Measurements from ENCODE around the gene SLC27A5.

The SLC27A5 gene

DNA sequence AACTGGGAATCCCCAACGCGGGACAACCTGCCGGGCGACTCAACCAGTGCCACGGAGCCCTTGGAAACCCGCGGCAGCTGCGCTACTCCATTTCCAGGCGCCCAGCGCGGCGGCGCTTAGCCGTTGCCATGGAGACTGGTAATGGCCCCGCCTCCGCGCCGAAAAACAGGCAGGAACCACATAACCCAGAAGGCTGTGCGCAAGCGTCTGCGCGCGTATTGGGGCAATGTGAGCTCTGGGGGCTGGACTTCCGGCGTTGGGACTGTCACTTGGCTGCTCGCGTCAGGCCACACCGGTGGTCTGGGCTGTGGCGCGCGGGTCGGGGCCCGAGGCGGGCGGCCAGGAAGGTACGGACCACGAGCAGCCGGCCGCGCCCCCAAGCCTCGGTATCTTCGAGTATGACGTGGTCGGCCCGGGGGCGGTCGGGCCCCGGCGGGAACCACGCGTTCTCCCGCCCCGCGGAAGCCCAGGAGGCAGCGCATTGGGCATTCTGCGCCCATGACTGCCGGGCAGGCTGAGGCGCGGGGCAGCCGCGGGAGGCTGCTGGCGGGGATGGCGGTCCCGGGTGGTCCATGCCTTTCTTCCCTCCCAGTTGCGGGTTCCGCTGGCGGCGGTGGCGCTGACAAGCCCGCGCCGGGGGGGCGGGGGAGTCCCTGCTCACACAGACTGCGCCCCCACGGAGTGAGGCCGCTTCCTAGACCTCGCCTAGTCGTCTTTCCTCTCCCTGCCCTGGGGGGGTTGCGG lies 60.3 kb downstream of the SLC27A5 start, which contains the start of gene ZNF324B (continued):
- peak; percentile 71; the same call in 1 of the 2 replicates for TF ChIP-seq KLF8 (tag by site-specific recombination; IDR thresholded peaks at IDR 0.05)
- TF ChIP-seq GLIS2 (tag by site-specific recombination; IDR thresholded peaks at IDR 0.05), result peak; percentile 96
- TF ChIP-seq ZNF341 (tag by site-specific recombination; IDR thresholded peaks at IDR 0.05; ENCODE audit: low read depth), result no peak
- TF ChIP-seq, protein P1, sequence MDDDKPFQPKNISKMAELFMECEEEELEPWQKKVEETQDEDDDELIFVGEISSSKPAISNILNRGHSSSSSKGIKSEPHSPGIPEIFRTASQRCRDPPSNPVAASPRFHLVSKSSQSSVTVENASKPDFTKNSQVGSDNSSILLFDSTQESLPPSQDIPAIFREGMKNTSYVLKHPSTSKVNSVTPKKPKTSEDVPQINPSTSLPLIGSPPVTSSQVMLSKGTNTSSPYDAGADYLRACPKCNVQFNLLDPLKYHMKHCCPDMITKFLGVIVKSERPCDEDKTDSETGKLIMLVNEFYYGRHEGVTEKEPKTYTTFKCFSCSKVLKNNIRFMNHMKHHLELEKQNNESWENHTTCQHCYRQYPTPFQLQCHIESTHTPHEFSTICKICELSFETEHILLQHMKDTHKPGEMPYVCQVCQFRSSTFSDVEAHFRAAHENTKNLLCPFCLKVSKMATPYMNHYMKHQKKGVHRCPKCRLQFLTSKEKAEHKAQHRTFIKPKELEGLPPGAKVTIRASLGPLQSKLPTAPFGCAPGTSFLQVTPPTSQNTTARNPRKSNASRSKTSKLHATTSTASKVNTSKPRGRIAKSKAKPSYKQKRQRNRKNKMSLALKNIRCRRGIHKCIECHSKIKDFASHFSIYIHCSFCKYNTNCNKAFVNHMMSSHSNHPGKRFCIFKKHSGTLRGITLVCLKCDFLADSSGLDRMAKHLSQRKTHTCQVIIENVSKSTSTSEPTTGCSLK (tag by site-specific recombination; IDR thresholded peaks at IDR 0.05), result no peak
- TF ChIP-seq ZNF529 (tag by site-specific recombination; IDR thresholded peaks at IDR 0.05; ENCODE audit: insufficient replicate concordance), result no peak
- TF ChIP-seq ZNF777 (tag by site-specific recombination; IDR thresholded peaks at IDR 0.05; ENCODE audit: borderline replicate concordance), result peak; percentile 21; the same call in 1 of the 2 replicates
- TF ChIP-seq, protein P2, sequence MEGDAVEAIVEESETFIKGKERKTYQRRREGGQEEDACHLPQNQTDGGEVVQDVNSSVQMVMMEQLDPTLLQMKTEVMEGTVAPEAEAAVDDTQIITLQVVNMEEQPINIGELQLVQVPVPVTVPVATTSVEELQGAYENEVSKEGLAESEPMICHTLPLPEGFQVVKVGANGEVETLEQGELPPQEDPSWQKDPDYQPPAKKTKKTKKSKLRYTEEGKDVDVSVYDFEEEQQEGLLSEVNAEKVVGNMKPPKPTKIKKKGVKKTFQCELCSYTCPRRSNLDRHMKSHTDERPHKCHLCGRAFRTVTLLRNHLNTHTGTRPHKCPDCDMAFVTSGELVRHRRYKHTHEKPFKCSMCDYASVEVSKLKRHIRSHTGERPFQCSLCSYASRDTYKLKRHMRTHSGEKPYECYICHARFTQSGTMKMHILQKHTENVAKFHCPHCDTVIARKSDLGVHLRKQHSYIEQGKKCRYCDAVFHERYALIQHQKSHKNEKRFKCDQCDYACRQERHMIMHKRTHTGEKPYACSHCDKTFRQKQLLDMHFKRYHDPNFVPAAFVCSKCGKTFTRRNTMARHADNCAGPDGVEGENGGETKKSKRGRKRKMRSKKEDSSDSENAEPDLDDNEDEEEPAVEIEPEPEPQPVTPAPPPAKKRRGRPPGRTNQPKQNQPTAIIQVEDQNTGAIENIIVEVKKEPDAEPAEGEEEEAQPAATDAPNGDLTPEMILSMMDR (tag by site-specific recombination; IDR thresholded peaks at IDR 0.05), result peak; percentile 67
- TF ChIP-seq ZNF391 (tag by site-specific recombination; IDR thresholded peaks at IDR 0.05; ENCODE audit: borderline replicate concordance, low read depth), result no peak
- no peak for TF ChIP-seq ZNF48 (tag by site-specific recombination; IDR thresholded peaks at IDR 0.05)
- TF ChIP-seq ZSCAN30 (tag by site-specific recombination; IDR thresholded peaks at IDR 0.05), result peak; percentile 52; the same call in 1 of the 2 replicates
- TF ChIP-seq SCRT1 (tag by site-specific recombination; IDR thresholded peaks at IDR 0.05; ENCODE audit: borderline replicate concordance), result no peak
- peak; percentile 53 for TF ChIP-seq SCRT2 (tag by site-specific recombination; IDR thresholded peaks at IDR 0.05)
- no peak for TF ChIP-seq ZNF600 (tag by site-specific recombination; IDR thresholded peaks at IDR 0.05)
- TF ChIP-seq, protein P3, sequence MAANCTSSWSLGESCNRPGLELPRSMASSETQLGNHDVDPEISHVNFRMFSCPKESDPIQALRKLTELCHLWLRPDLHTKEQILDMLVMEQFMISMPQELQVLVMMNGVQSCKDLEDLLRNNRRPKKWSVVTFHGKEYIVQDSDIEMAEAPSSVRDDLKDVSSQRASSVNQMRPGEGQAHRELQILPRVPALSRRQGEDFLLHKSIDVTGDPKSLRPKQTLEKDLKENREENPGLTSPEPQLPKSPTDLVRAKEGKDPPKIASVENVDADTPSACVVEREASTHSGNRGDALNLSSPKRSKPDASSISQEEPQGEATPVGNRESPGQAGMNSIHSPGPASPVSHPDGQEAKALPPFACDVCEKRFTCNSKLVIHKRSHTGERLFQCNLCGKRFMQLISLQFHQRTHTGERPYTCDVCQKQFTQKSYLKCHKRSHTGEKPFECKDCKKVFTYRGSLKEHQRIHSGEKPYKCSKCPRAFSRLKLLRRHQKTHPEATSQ (tag by site-specific recombination; IDR thresholded peaks at IDR 0.05), result 0 out of 2 replicates have a peak, but pooled peaks have one; percentile 21
- peak; percentile 59 for TF ChIP-seq KLF10 (tag by site-specific recombination; IDR thresholded peaks at IDR 0.05)
- TF ChIP-seq ZNF184 (tag by site-specific recombination; IDR thresholded peaks at IDR 0.05), result no peak
- TF ChIP-seq, protein P4, sequence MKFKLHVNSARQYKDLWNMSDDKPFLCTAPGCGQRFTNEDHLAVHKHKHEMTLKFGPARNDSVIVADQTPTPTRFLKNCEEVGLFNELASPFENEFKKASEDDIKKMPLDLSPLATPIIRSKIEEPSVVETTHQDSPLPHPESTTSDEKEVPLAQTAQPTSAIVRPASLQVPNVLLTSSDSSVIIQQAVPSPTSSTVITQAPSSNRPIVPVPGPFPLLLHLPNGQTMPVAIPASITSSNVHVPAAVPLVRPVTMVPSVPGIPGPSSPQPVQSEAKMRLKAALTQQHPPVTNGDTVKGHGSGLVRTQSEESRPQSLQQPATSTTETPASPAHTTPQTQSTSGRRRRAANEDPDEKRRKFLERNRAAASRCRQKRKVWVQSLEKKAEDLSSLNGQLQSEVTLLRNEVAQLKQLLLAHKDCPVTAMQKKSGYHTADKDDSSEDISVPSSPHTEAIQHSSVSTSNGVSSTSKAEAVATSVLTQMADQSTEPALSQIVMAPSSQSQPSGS (tag by site-specific recombination; IDR thresholded peaks at IDR 0.05; ENCODE audit: low read depth), result no peak
- 0 out of 2 replicates have a peak, but pooled peaks have one; percentile 26 for TF ChIP-seq ZNF843 (tag by site-specific recombination; IDR thresholded peaks at IDR 0.05)
- TF ChIP-seq, protein P5, sequence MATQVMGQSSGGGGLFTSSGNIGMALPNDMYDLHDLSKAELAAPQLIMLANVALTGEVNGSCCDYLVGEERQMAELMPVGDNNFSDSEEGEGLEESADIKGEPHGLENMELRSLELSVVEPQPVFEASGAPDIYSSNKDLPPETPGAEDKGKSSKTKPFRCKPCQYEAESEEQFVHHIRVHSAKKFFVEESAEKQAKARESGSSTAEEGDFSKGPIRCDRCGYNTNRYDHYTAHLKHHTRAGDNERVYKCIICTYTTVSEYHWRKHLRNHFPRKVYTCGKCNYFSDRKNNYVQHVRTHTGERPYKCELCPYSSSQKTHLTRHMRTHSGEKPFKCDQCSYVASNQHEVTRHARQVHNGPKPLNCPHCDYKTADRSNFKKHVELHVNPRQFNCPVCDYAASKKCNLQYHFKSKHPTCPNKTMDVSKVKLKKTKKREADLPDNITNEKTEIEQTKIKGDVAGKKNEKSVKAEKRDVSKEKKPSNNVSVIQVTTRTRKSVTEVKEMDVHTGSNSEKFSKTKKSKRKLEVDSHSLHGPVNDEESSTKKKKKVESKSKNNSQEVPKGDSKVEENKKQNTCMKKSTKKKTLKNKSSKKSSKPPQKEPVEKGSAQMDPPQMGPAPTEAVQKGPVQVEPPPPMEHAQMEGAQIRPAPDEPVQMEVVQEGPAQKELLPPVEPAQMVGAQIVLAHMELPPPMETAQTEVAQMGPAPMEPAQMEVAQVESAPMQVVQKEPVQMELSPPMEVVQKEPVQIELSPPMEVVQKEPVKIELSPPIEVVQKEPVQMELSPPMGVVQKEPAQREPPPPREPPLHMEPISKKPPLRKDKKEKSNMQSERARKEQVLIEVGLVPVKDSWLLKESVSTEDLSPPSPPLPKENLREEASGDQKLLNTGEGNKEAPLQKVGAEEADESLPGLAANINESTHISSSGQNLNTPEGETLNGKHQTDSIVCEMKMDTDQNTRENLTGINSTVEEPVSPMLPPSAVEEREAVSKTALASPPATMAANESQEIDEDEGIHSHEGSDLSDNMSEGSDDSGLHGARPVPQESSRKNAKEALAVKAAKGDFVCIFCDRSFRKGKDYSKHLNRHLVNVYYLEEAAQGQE (tag by site-specific recombination; IDR thresholded peaks at IDR 0.05), result no peak
- TF ChIP-seq ZBTB20 (tag by site-specific recombination; IDR thresholded peaks at IDR 0.05), result peak; percentile 92
- TF ChIP-seq, protein P6, sequence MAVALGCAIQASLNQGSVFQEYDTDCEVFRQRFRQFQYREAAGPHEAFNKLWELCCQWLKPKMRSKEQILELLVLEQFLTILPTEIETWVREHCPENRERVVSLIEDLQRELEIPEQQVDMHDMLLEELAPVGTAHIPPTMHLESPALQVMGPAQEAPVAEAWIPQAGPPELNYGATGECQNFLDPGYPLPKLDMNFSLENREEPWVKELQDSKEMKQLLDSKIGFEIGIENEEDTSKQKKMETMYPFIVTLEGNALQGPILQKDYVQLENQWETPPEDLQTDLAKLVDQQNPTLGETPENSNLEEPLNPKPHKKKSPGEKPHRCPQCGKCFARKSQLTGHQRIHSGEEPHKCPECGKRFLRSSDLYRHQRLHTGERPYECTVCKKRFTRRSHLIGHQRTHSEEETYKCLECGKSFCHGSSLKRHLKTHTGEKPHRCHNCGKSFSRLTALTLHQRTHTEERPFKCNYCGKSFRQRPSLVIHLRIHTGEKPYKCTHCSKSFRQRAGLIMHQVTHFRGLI (tag by site-specific recombination; IDR thresholded peaks at IDR 0.05), result no peak; the same call in 1 of the 2 replicates
- TF ChIP-seq, protein P7, sequence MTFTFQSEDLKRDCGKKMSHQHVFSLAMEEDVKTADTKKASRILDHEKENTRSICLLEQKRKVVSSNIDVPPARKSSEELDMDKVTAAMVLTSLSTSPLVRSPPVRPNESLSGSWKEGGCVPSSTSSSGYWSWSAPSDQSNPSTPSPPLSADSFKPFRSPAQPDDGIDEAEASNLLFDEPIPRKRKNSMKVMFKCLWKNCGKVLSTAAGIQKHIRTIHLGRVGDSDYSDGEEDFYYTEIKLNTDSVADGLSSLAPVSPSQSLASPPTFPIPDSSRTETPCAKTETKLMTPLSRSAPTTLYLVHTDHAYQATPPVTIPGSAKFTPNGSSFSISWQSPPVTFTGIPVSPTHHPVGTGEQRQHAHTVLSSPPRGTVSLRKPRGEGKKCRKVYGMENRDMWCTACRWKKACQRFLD (tag by site-specific recombination; IDR thresholded peaks at IDR 0.05), result no peak
- no peak for TF ChIP-seq HOXC10 (CRISPR knock-in tag; IDR thresholded peaks at IDR 0.05)
- TF ChIP-seq ZNF266 (tag by site-specific recombination; IDR thresholded peaks at IDR 0.05; ENCODE audit: low read depth), result no peak
- TF ChIP-seq ZNF169 (tag by site-specific recombination; IDR thresholded peaks at IDR 0.05), result 0 out of 2 replicates have a peak, but pooled peaks have one; percentile 25
- TF ChIP-seq ZNF701 (tag by site-specific recombination; IDR thresholded peaks at IDR 0.05), result no peak
